ENCODE results near the gene CES3.

Gene CES3

GRCh38 chr16:67006930-67007658 is 46.0 kb downstream of the CES3 start:
- no peak for DNase-seq (ENCODE audit: extremely low read depth, low read depth)
- no peak for TF ChIP-seq CTCF (IDR thresholded peaks at IDR 0.05; ENCODE audit: low read depth, low read length)

GRCh38 chr16:67009158-67009557 is 48.1 kb downstream of the CES3 start:
- DNase-seq (ENCODE audit: extremely low read depth, low read depth): no peak
- no peak for TF ChIP-seq CTCF (IDR thresholded peaks at IDR 0.05; ENCODE audit: low read depth, low read length)

- TF ChIP-seq CTCF (IDR thresholded peaks at IDR 0.05; ENCODE audit: low read depth, low read length): no peak
- DNase-seq (ENCODE audit: extremely low read depth, low read depth): no peak
Measured at GRCh38 chr16:67011274-67011673, 50.2 kb downstream of the CES3 start.

- TF ChIP-seq CTCF (IDR thresholded peaks at IDR 0.05; ENCODE audit: low read depth, low read length): no peak
- DNase-seq (ENCODE audit: extremely low read depth, low read depth): no peak
Measured at GRCh38 chr16:67013233-67013822, 52.3 kb downstream of the CES3 start.

GRCh38 chr16:67013823-67014633 is 53.0 kb downstream of the CES3 start:
- no peak for DNase-seq (ENCODE audit: extremely low read depth, low read depth)
- TF ChIP-seq CTCF (IDR thresholded peaks at IDR 0.05; ENCODE audit: low read depth, low read length): no peak

- TF ChIP-seq CTCF (IDR thresholded peaks at IDR 0.05; ENCODE audit: low read depth, low read length): no peak
- no peak for DNase-seq (ENCODE audit: extremely low read depth, low read depth)
Measured at GRCh38 chr16:67014634-67015312, 53.7 kb downstream of the CES3 start.
